MM.1S (cell line): ENCODE results near the gene LYRM4.
"Not testable (repeated sequence)": the region's sequence is repeated elsewhere in the genome, so short reads cannot be mapped to it uniquely, and the experiment has no call there.

Source experiments
- CTCF ChIP-seq: fragments of 300-600 bp; sonication (generic); IDR thresholded peaks from 2 replicates; pipeline ENCODE4 v1.5.1; 2016; ENCODE audit warnings: antibody characterized with exemption, low read length, mixed read lengths
- EZH2 ChIP-seq: fragments of 300-600 bp; sonication (generic); optimal IDR thresholded peaks from 2 replicates; pipeline ENCODE3; 2017; ENCODE audit warnings: low read depth, mild to moderate bottlenecking, antibody characterized with exemption, low read length, mixed read lengths
- EZH2phosphoT487 ChIP-seq: fragments of 300-600 bp; sonication (generic); IDR thresholded peaks from 2 replicates; pipeline ENCODE4 v1.6.1; 2018; ENCODE audit warnings: antibody characterized with exemption, low read length

DNA sequence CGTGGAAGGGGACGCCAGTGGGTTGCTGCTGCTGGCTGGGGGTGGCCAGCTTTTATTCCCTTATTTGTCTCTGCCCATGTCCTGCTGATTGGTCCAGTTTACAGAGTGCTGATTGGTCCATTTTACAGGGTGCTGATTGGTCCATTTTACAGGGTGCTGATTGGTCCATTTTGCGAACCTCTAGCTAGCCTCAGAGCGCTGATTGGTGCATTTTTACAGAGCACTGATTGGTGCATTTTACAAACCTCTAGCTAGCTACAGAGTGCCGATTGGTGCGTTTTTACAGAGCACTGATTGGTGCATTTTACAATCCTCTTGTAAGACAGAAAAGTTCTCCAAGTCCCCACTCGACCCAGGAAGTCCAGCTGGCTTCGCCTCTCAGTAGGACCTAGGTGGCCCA is 140.2 kb downstream of the LYRM4 start:
- TF ChIP-seq CTCF, EZH2, EZH2phosphoT487: not testable (repeated sequence)
